ENCODE data around the gene CDC37L1. TPM values are rescaled to one million over a fixed set of nuclear protein-coding genes. Genes with fewer than 3 reads are reported as not detected.

CDC37L1 gene
- total RNA-seq, 1 donor from 2014 or later = 21.8 TPM

- H3K4me3 ChIP-seq (ENCODE audit: low read depth, low read length) = peak overlapping the region; percentile 77
- DNase-seq (ENCODE audit: low read depth) = no peak
- no peak for TF ChIP-seq CTCF (conservative IDR thresholded peaks at IDR 0.05; ENCODE audit: low read depth, low read length)
Measured at GRCh38 chr9:4739587-4740387, 60.4 kb downstream of the CDC37L1 start.

GRCh38 chr9:4740388-4740637, 60.9 kb downstream of the CDC37L1 start:
- DNase-seq (ENCODE audit: low read depth) = no peak
- no peak for TF ChIP-seq CTCF (conservative IDR thresholded peaks at IDR 0.05; ENCODE audit: low read depth, low read length)
- peak overlapping the region; percentile 77 for H3K4me3 ChIP-seq (ENCODE audit: low read depth, low read length)

- DNase-seq (ENCODE audit: low read depth) = no peak
- no peak for TF ChIP-seq CTCF (conservative IDR thresholded peaks at IDR 0.05; ENCODE audit: low read depth, low read length)
- H3K4me3 ChIP-seq (ENCODE audit: low read depth, low read length) = peak within 1 kb of the TSS; percentile 77
Measured at GRCh38 chr9:4740638-4741364, 61.4 kb downstream of the CDC37L1 start, which contains the start of gene AK3. Gene AK3 (minus strand): TSS chr9:4741202. CDS start chr9:4741087, 115 bp downstream.

GRCh38 chr9:4741365-4742089, 62.2 kb downstream of the CDC37L1 start:
- H3K4me3 ChIP-seq (ENCODE audit: low read depth, low read length) = peak overlapping the region; percentile 77
- DNase-seq (ENCODE audit: low read depth) = no peak
- no peak for TF ChIP-seq CTCF (conservative IDR thresholded peaks at IDR 0.05; ENCODE audit: low read depth, low read length)

GRCh38 chr9:4742246-4742645, 62.9 kb downstream of the CDC37L1 start:
- TF ChIP-seq CTCF (conservative IDR thresholded peaks at IDR 0.05; ENCODE audit: low read depth, low read length) = no peak
- H3K4me3 ChIP-seq (ENCODE audit: low read depth, low read length) = peak overlapping the region; percentile 77
- DNase-seq (ENCODE audit: low read depth) = no peak

GRCh38 chr9:4743131-4743875, 63.9 kb downstream of the CDC37L1 start:
- no peak for DNase-seq (ENCODE audit: low read depth)
- H3K4me3 ChIP-seq (ENCODE audit: low read depth, low read length) = no peak overlapping the region
- no peak for TF ChIP-seq CTCF (conservative IDR thresholded peaks at IDR 0.05; ENCODE audit: low read depth, low read length)

Measured in epithelial cell of proximal tubule (primary cell).